Measurements from ENCODE around the gene TP53TG3. TPM values are rescaled to one million over a fixed set of nuclear protein-coding genes. Genes with fewer than 3 reads are reported as not detected.
"Not testable (repeated sequence)": the region's sequence is repeated elsewhere in the genome, so short reads cannot be mapped to it uniquely, and the experiment has no call there.

Gene TP53TG3, protein sequence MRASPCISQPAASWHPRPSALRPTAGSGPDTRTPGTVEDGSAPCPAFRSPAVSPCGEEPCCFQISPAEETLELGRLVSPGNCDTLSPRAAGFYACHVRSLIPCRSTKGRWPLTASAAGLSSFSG
- total RNA-seq (2014; rRNA removed; shearing (Covaris generic)), result not detected in 2 replicates

DNA sequence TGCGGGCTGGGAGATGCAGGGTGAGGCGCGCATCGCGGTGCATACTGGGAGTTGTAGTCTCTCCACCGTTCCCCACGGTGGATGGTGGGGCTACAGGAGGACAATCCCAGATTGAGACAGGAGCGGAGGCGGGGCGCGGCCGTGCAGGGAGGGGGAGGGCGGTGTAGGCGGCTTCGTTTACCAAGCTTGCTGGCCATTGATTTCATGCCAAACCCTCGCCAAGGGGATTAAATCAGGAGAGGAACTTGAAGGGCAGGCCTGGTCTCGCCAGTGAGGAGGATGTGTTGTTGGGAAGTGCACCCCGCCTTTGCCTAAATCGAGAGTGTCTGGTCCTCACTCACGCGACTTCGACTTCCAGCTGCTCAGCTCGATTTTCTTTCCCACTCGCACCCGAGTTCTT, at the start of gene TP53TG3:
Gene TP53TG3 (minus strand): TSS at position 101 of the 400 bp plus-strand sequence. CDS start 68 bp downstream, at position 33.
- DNase-seq (ENCODE audit: low read depth), result not testable (repeated sequence)

DNA sequence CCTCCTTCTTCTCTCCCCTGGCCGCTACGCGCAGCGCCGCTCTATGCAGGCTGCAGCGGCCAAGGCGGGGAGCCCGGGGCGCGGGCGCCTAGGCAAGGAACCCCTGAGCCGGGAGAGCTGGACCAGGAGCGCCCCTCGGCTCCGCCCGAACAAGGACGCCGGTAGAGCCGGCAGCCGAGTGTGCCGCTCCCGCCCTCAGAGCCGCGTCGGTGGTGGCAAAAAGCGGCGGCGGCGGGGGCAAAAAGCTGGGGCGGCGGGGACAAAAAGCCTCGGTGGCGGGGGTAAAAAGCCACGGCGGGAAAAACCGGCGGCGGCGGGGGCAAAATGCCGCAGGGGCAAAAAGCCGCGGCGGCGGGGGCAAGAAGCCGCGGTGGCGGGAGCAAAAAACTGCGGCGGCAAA, 25.1 kb downstream of the TP53TG3 start:
- DNase-seq (ENCODE audit: low read depth), result not testable (repeated sequence)

DNA sequence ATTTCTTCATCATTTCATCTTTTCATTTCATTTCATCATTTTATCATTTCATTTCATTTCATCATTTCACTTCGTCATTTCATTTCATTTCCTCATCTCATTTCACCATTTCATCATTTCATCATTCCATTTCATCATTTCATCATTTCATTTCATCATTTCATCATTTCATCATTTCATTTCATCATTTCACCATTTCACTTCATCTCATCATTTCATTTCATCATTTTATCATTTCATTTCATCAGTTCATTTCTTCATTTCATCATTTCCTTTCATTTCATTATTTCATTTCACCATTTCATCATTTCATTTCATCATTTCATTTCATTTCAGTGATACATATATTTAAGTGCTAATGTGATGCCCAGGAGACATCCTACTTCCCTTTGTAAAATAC, 28.4 kb downstream of the TP53TG3 start:
- DNase-seq (ENCODE audit: low read depth), result not testable (repeated sequence)

DNA sequence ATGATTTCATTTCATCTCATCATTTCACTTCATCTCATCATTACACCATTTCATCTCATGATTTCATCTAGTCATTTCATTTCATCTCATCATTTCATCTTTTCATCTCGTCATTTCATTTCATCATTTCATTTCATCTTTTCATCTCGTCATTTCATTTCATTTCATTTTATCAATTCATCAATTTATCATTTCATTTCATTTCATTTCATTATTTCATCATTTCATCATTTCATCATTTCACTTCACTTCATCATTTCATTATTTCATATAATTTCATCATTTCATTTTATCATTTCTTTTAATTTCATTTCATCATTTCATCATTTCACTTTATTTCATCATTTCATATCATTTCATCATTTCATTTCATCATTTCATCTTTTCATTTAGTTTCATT, 29.2 kb downstream of the TP53TG3 start:
- DNase-seq (ENCODE audit: low read depth), result not testable (repeated sequence)

DNA sequence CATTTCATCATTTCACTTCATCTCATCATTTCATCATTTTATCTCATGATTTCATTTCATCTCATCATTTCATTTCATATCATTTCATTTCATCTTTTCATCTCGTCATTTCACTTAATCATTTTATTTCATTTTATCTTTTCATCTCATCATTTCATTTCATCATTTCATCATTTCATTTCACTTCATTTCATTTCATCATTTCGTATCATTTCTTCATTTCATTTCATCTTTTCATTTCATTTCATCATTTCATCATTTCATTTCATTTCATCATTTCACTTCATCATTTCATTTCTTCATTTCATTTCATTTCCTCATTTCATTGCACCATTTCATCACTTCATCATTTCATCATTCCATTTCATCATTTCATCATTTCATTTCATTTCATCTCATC, 29.8 kb downstream of the TP53TG3 start:
- DNase-seq (ENCODE audit: low read depth), result not testable (repeated sequence)

DNA sequence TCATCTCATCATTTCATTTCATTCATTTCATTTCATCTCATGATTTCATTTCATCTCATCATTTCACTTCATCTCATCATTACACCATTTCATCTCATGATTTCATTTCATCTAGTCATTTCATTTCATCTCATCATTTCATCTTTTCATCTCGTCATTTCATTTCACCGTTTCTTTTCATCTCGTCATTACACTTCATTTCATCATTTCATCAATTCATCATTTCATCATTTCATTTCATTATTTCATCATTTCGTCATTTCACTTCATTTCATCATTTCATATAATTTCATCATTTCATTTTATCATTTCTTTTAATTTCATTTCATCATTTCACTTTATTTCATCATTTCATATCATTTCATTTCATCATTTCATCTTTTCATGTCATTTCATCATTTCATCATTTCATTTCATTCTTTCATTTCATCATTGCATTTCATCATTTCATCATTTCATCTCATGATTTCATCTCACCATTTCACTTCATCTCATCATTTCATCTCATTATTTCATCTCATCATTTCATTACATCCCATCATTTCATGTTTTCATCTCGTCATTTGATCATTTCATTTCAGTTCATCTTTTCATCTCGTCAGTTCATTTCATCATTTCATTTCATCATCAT, 30.6 kb downstream of the TP53TG3 start:
- not testable (repeated sequence) for DNase-seq (ENCODE audit: low read depth)

DNA sequence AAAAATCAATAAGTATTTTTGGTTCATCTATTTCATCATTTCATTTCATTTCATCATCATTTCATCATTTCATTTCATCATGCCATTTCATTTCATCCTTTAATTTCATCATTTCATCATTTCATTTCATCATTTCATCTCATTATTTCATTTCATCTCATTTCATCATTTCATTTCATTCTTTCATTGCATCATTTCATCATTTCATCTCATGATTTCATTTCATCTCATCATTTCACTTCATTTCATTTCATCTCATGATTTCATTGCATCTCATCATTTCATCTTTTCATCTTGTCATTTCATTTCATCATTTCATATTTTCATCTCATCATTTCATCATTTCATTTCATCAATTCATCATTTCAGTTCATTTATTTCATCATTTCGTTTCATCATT, 31.2 kb downstream of the TP53TG3 start:
- DNase-seq (ENCODE audit: low read depth), result not testable (repeated sequence)

DNA sequence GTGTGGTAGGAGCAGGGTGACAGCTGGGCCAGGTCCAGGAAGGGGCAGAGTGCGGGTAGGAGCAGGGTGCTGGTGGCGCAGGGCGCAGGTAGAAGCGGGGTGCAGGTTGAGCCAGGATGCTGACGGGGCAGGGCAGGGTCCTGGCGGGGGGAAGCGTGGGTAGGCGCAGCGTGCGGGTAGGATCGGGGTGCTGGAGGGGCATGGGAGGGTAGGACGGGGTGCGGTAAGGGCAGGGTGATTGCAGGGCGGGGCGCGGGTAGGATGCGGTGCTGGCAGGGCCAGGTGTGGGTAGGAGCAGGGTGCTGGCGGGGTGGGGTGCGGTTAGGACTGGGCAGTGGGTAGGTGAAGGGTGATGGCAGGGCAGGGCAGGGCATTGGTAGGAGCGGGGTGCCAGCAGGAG, 38.4 kb downstream of the TP53TG3 start:
- DNase-seq (ENCODE audit: low read depth), result not testable (repeated sequence)

DNA sequence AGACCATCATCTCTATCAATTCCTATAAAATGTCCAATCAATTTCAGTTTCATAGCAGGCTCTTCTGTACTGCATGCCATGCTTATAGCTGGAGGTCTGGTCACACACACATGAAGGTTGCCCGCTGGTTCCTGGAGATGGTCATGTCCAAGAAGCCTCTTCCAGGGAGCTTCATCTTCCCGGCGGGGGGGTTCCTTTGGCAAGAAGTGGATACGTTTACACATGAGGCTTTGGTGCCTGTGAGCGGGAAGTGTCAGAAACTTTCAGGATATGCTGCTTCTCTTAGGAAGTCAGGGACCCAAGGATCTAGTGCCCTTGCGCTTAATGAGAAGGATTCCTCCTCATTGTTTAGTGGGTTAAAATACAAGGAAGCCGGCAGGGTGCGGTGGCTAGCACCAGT, 43.9 kb downstream of the TP53TG3 start:
- DNase-seq (ENCODE audit: low read depth), result not testable (repeated sequence)
